ENCODE results near the gene TMEM45A.

- TF ChIP-seq CTCF (conservative IDR thresholded peaks at IDR 0.05) (no peak), ZFX (IDR thresholded peaks at IDR 0.05) (no peak)
Measured at GRCh38 chr3:100563652-100564211, 71.3 kb downstream of the TMEM45A start.
